ENCODE measurements around the gene GASK1A.

- no peak for TF ChIP-seq CTCF (IDR thresholded peaks at IDR 0.05; ENCODE audit: insufficient read depth, low read length, poor library complexity, severe bottlenecking)
- no peak for TF ChIP-seq EZH2phosphoT487 (conservative IDR thresholded peaks at IDR 0.05; ENCODE audit: low read length)
These were observed 51.2 kb downstream of the GASK1A start for GRCh38 chr3:43030162-43030935.

Data from SU-DHL-6 (cell line).